ENCODE data around the gene CPXM2.

CPXM2 gene

GRCh38 chr10:123869020-123869414, 22.6 kb downstream of the CPXM2 start:
- no peak for DNase-seq

- no peak for DNase-seq
These were observed 23.3 kb downstream of the CPXM2 start for GRCh38 chr10:123868038-123869019.

- no peak for DNase-seq
These were observed 25.7 kb downstream of the CPXM2 start for GRCh38 chr10:123865880-123866279.

GRCh38 chr10:123865350-123865749, 26.3 kb downstream of the CPXM2 start:
- no peak for DNase-seq

GRCh38 chr10:123864923-123865322, 26.7 kb downstream of the CPXM2 start:
- DNase-seq: no peak

GRCh38 chr10:123863721-123864482, 27.7 kb downstream of the CPXM2 start:
- DNase-seq: no peak

GRCh38 chr10:123863183-123863575, 28.4 kb downstream of the CPXM2 start:
- no peak for DNase-seq

GRCh38 chr10:123862421-123863182, 29.0 kb downstream of the CPXM2 start:
- DNase-seq: no peak

- no peak for DNase-seq
These were observed 30.8 kb downstream of the CPXM2 start for GRCh38 chr10:123860856-123861255.

GRCh38 chr10:123860209-123860608, 31.4 kb downstream of the CPXM2 start:
- DNase-seq: no peak

- no peak for DNase-seq
These were observed 32.0 kb downstream of the CPXM2 start for GRCh38 chr10:123859653-123860050.

GRCh38 chr10:123858907-123859652, 32.5 kb downstream of the CPXM2 start:
- no peak for DNase-seq

GRCh38 chr10:123858077-123858681, 33.4 kb downstream of the CPXM2 start:
- peak in 1 of 2 donors; percentile 7 for DNase-seq

- DNase-seq: no peak
These were observed 34.0 kb downstream of the CPXM2 start for GRCh38 chr10:123857616-123858015.

GRCh38 chr10:123855008-123855684, 36.5 kb downstream of the CPXM2 start:
- DNase-seq: no peak

- DNase-seq: no peak
These were observed 37.1 kb downstream of the CPXM2 start for GRCh38 chr10:123854498-123854897.

- no peak for DNase-seq
These were observed 37.6 kb downstream of the CPXM2 start for GRCh38 chr10:123854003-123854402.

GRCh38 chr10:123852411-123852951, 39.1 kb downstream of the CPXM2 start:
- no peak for DNase-seq

GRCh38 chr10:123848564-123849457, 42.8 kb downstream of the CPXM2 start:
- no peak for DNase-seq
